ENCODE results near the gene NEK6. TPM values are rescaled to one million over a fixed set of nuclear protein-coding genes. Genes with fewer than 3 reads are reported as not detected.
"Not testable (repeated sequence)": the region's sequence is repeated elsewhere in the genome, so short reads cannot be mapped to it uniquely, and the experiment has no call there.

The NEK6 gene
- total RNA-seq, 1 donor from 2014 or later, result 11.0 TPM

DNA sequence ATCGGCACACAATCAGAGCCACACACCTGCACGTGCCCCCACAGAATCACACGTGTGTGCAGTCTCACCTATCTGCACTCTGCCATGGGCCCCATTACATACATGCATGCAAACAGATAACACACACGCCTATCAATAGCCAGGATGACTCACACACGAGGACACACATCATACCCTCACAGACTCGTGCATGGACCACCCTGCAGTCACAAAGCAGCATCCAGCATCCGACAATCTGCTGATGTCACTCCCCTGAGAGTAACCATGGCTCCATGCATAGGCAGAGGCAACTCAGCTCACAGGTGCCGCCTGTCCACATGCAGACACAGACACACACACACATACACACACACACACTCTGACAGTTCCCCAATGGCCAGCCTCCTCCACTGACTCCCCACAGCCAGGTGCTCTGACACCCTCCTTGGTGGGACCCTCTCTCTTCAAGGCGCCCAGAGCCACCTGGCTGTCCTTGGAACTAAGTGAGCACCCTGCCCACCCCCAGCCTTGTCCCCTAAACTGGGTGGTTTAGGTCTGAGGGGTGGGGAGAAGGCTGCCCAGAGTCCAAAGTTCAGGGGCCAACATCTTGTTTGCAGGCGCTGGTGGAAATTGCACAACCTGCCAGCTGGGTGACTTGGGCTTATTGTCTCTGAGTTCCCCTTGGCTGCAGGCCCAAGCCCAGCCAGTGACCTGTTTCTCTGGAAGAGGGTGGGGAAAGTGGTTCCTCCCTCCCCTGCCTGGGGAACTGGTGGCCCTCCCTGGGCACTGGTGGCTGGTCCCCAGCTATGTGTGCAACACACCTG, 34.6 kb upstream of the NEK6 start:
- FAIRE-seq (no peak), DNase-seq (ENCODE audit: low spot score in 2 of 2) (peak in 1 of 2 donors; percentile 48)

DNA sequence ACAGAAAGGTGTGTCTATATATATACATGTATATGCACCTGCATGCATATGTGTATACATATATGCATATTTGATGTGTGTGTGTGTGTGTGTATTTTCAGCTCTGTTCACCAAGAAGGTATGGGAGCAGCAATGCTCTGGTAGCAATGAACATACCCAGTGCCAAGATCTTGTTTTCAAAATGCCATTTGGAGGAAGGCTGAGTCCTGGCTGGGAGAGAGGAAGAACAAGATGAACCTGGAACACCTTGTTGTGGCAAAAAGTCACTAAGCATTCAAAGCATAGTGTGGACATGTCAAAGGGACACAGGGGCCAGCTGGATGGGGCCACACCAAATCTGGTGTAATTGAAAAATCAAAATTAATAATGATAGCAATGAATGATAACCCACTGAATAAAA, 31.8 kb upstream of the NEK6 start:
- DNase-seq (ENCODE audit: low spot score in 2 of 2) (no peak), FAIRE-seq (no peak)

- DNase-seq (ENCODE audit: low spot score in 2 of 2), result no peak
- no peak for FAIRE-seq
Measured at GRCh38 chr9:124228516-124228915, 29.2 kb upstream of the NEK6 start.

GRCh38 chr9:124231095-124231737, 26.5 kb upstream of the NEK6 start:
- DNase-seq (ENCODE audit: low spot score in 2 of 2) (no peak), FAIRE-seq (no peak)

GRCh38 chr9:124238546-124239140, 19.1 kb upstream of the NEK6 start:
- DNase-seq (ENCODE audit: low spot score in 2 of 2) (no peak), FAIRE-seq (no peak)

GRCh38 chr9:124239249-124240073, 18.3 kb upstream of the NEK6 start:
- DNase-seq (ENCODE audit: low spot score in 2 of 2) (no peak), FAIRE-seq (no peak)

GRCh38 chr9:124242331-124243194, 15.2 kb upstream of the NEK6 start:
- FAIRE-seq (no peak), DNase-seq (ENCODE audit: low spot score in 2 of 2) (no peak)

DNA sequence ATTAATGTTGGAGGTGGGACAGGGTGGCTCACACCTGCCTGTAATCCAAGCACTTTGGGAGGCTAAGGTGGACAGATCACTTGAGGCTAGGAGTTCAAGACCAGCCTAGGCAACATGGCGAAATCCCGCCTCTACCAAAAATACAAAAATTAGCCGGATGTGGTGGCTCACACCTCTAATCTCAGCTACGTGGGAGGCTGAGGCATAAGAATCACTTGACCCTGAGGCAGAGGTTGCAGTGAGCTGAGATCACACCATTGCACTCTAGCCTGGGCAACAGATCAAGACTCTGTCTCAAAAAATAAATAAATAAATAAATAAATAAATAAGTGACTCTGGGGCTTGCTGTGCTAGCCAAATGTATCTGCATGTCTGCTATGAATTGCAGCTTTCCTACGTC, 10.4 kb upstream of the NEK6 start:
- not testable (repeated sequence) for FAIRE-seq; DNase-seq (ENCODE audit: low spot score in 2 of 2)

- no peak for FAIRE-seq
- DNase-seq (ENCODE audit: low spot score in 2 of 2), result no peak
Measured at GRCh38 chr9:124248066-124248465, 9.7 kb upstream of the NEK6 start.

DNA sequence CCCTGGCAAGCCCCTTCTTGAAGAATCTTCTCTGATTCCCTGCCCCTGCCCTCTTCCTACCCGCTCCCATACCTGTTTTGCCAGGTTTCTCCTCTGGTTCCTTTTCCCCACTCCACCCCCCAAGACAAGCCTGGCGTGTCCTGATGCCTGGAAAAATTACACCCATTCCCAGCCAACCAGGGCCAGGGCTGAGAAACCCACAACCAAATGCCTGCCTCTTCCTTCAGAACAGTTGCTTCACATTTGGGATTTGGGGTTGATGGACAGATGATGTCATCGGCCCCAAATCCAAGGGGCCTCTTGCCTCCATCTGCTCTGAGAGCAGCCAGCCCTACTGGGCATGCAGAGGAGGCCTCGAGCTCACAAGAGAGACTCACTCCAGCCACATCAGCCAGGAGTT, 8.8 kb upstream of the NEK6 start:
- FAIRE-seq (no peak), DNase-seq (ENCODE audit: low spot score in 2 of 2) (no peak)

GRCh38 chr9:124251204-124251603, 6.5 kb upstream of the NEK6 start:
- no peak for DNase-seq (ENCODE audit: low spot score in 2 of 2)
- FAIRE-seq, result no peak

- DNase-seq (ENCODE audit: low spot score in 2 of 2) (no peak), FAIRE-seq (no peak)
Measured at GRCh38 chr9:124251605-124252378, 6.0 kb upstream of the NEK6 start.

DNA sequence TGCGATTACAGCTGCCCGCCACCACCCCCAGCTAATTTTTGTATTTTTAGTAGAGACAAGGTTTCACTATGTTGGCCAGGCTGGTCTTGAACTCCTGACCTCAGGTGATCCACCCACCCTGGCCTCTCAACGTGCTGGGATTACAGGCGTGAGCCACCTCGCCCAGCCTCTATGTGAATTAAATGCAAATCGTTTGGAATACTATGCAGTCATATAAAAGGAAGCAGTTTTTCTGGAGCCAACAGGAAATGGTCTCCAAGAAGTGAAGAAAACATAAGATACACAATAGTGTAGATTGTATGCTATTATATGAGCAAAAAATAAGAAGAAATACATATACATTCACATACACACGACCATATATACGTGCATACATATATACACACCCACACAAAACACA, 4.9 kb upstream of the NEK6 start:
- FAIRE-seq; DNase-seq (ENCODE audit: low spot score in 2 of 2): not testable (repeated sequence)

GRCh38 chr9:124254261-124254682, 3.5 kb upstream of the NEK6 start:
- DNase-seq (ENCODE audit: low spot score in 2 of 2) (no peak), FAIRE-seq (no peak)

DNA sequence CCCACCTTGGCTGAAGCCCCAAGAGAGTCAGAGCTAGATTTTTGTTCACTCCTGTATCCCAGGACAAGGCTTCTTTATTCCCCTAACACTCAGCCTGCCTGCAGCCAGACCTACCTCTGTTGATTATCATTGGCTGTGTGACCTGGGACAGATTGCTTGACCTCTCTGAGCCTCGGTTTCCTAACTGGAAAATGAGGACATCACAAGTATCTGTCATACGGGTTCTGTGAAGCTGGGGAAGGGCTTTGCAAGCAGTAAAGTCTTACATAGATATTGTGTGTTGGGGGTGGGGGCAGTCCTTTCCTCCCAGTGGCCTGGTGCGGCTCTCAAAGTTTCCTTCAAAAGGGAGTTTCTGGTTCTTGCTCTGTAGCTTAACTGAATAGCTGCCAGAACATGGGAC, 2.5 kb upstream of the NEK6 start:
- no peak for DNase-seq (ENCODE audit: low spot score in 2 of 2)
- no peak for FAIRE-seq

DNA sequence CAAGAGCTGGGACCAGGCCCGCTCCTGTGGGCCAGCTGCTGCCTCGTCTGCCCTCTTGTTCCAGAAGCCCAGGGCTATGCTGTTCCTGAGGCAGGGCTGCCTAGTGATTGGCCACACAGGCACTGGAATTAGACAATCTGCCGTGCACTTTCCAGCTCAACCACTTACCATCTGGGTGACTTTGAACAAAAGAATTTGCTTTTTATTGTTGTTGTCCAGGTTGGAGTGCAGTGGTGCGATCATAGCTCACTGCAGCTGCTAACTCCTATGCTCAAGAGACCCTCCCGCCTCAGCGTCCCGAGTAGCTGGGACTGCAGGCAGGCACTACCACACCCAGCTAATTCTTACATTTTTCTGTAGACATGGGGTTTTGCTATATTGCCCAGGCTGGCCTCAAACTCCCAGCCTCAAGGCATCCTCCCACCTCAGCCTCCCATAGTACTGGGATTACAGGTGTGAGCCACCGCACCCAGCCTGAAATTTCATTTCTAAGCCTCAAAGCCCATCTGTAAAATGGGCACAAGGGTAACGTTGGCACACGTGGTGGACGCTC, 1.2 kb upstream of the NEK6 start:
- FAIRE-seq, result no peak
- no peak for DNase-seq (ENCODE audit: low spot score in 2 of 2)

GRCh38 chr9:124257070-124257843, 492 bp upstream of the NEK6 start:
- FAIRE-seq (no peak), DNase-seq (ENCODE audit: low spot score in 2 of 2) (no peak)

GRCh38 chr9:124258607-124259157, 933 bp downstream of the NEK6 start:
- no peak for FAIRE-seq
- no peak for DNase-seq (ENCODE audit: low spot score in 2 of 2)
